Measurements from ENCODE around the gene ATG13. TPM values are rescaled to one million over a fixed set of nuclear protein-coding genes. Genes with fewer than 3 reads are reported as not detected.
A peak's percentile ranks its signal among the peaks of the same experiment; 100 is the strongest.

Gene ATG13
- polyA plus RNA-seq, 1 of the 3 experiments (the other 2 are of a cell fraction) = 39.4 TPM

DNA sequence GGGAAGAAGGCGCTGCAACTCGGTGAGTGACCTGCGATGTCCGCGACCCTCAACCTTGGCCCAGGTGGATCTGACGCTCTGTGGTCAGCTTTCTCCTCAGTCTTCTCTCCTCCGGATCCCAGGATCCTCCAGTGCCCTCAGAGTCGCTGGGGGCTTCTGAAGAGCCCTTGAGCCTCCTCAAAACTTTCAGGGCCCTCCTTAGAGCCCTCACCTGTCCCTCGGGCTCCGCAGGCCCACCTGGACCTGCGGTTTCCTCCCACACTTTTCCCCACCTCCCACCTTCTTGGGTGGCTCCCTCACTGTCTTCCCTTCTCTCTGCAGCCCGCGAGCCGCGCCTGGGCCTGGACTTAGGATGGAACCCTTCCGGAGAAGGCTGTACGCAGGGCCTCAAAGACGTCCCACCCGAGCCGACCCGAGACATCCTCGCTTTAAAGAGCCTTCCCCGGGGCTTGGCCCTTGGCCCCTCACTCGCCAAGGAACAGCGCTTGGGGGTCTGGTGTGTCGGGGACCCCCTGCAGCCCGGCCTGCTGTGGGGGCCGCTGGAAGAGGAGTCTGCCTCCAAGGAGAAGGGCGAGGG lies 83.8 kb downstream of the ATG13 start:
- POLR2A ChIA-PET = interaction anchor here (0.6 to 0.9 kb wide), 4 partner anchors 11 to 775 kb away, joined by 3 to 8 read pairs (median 3); partner anchors contain the start of gene AMBRA1
- H2AFZ ChIP-seq (ENCODE audit: low read depth) = peak overlapping the region; percentile 94
- peaks cover 7% of the 10 kb centered on the region for H3F3A ChIP-seq (replicated peaks; ENCODE audit: insufficient read depth)
- peak overlapping the region; percentile 87 to 96 for H3K4me3 ChIP-seq (ENCODE audit: low read depth in 2 of 2, low read length in 1 of 2)
- H3K27ac ChIP-seq (ENCODE audit: low read depth in 2 of 2, low read length in 1 of 2) = peak overlapping the region; percentile 97 to 98
- H3K9me3 ChIP-seq = no peaks in the 10 kb centered on the region
- peak overlapping the region; percentile 97 for H3K4me2 ChIP-seq
- WGBS (ENCODE audit: low lambda C conversion rate) = under 1% methylated on average over 27 of the region's 29 CpGs
- H3K27me3 ChIP-seq (ENCODE audit: insufficient read depth) = no peaks in the 10 kb centered on the region
- CTCF ChIA-PET = interaction anchor here (1.1 kb wide), 2 partner anchors 11 to 30 kb away, joined by 3 to 4 read pairs; no protein-coding TSS in a partner anchor
- peaks cover 21 to 24% of the 10 kb centered on the region in 2 experiments; a peak in 3 of 4 replicates for H3K4me1 ChIP-seq (ENCODE audit: control insufficient read depth in 1 of 2, insufficient read depth in 2 of 2, low read depth in 1 of 2, low read length in 1 of 2)
- no peak for DNase-seq
- no peaks in the 10 kb centered on the region for H3K9me2 ChIP-seq
- TF ChIP-seq GABPA (IDR thresholded peaks at IDR 0.05; ENCODE audit: low read depth) (no peak), MEF2A (IDR thresholded peaks at IDR 0.05; ENCODE audit: borderline replicate concordance, low read depth) (no peak), ELF1 (IDR thresholded peaks at IDR 0.05) (no peak), NFIC (IDR thresholded peaks at IDR 0.05; ENCODE audit: borderline replicate concordance) (no peak), FOSL2 (IDR thresholded peaks at IDR 0.05; ENCODE audit: borderline replicate concordance, low read depth) (no peak), FOXM1 (IDR thresholded peaks at IDR 0.05; ENCODE audit: low read depth) (no peak), RXRA (IDR thresholded peaks at IDR 0.05; ENCODE audit: borderline replicate concordance, low read depth) (no peak), SMC3 (IDR thresholded peaks at IDR 0.05; ENCODE audit: low read depth, low read length) (no peak)
- TF ChIP-seq, protein P1, sequence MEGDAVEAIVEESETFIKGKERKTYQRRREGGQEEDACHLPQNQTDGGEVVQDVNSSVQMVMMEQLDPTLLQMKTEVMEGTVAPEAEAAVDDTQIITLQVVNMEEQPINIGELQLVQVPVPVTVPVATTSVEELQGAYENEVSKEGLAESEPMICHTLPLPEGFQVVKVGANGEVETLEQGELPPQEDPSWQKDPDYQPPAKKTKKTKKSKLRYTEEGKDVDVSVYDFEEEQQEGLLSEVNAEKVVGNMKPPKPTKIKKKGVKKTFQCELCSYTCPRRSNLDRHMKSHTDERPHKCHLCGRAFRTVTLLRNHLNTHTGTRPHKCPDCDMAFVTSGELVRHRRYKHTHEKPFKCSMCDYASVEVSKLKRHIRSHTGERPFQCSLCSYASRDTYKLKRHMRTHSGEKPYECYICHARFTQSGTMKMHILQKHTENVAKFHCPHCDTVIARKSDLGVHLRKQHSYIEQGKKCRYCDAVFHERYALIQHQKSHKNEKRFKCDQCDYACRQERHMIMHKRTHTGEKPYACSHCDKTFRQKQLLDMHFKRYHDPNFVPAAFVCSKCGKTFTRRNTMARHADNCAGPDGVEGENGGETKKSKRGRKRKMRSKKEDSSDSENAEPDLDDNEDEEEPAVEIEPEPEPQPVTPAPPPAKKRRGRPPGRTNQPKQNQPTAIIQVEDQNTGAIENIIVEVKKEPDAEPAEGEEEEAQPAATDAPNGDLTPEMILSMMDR (IDR thresholded peaks at IDR 0.05) = no peak
- TF ChIP-seq, protein P2, sequence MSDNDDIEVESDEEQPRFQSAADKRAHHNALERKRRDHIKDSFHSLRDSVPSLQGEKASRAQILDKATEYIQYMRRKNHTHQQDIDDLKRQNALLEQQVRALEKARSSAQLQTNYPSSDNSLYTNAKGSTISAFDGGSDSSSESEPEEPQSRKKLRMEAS (IDR thresholded peaks at IDR 0.05; ENCODE audit: low read depth) = no peak
- peaks cover 34 to 41% of the 10 kb centered on the region in 2 experiments for H3K36me3 ChIP-seq (replicated peaks in 1 of 2; ENCODE audit: control insufficient read depth in 1 of 2, insufficient read depth in 2 of 2, low read length in 1 of 2)
- peaks cover 5% of the 10 kb centered on the region; the same call in 1 of the 2 replicates for H4K20me1 ChIP-seq (ENCODE audit: insufficient read depth)
- peaks cover 67% of the 10 kb centered on the region for H3K79me2 ChIP-seq (ENCODE audit: insufficient read depth)
- peak overlapping the region; percentile 98 for H3K9ac ChIP-seq

DNA sequence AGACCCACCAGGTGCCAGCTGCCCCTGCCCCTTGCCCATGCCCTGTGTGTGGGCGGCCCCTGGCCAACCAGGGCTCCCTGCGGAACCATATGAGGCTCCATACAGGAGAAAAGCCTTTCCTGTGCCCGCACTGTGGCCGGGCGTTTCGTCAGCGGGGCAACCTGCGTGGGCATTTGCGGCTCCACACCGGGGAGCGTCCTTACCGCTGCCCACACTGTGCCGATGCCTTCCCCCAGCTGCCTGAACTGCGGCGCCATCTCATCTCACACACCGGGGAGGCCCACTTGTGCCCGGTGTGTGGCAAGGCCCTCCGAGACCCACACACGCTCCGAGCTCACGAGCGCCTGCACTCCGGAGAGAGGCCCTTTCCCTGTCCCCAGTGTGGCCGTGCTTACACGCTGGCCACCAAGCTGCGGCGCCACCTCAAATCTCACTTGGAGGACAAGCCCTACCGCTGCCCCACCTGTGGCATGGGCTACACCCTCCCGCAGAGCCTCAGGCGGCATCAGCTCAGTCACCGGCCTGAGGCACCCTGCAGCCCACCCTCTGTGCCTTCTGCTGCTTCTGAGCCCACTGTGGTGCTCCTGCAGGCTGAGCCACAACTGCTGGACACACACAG lies 87.8 kb downstream of the ATG13 start:
- ChIA-PET CTCF (no interaction called here), POLR2A (no interaction called here)
- H3K27ac ChIP-seq (ENCODE audit: low read depth in 2 of 2, low read length in 1 of 2) = no peak overlapping the region
- no peak overlapping the region for H3K4me3 ChIP-seq (ENCODE audit: low read depth in 2 of 2, low read length in 1 of 2)
- DNase-seq = no peak
- H3K9ac ChIP-seq = no peak overlapping the region
- no peak overlapping the region for H2AFZ ChIP-seq (ENCODE audit: low read depth)
- peaks cover 30 to 43% of the 10 kb centered on the region in 2 experiments for H3K36me3 ChIP-seq (replicated peaks in 1 of 2; ENCODE audit: control insufficient read depth in 1 of 2, insufficient read depth in 2 of 2, low read length in 1 of 2)
- H3K27me3 ChIP-seq (ENCODE audit: insufficient read depth) = no peaks in the 10 kb centered on the region
- no peak overlapping the region for H3K4me2 ChIP-seq
- H3K9me3 ChIP-seq = no peaks in the 10 kb centered on the region
- H3K4me1 ChIP-seq (ENCODE audit: control insufficient read depth in 1 of 2, insufficient read depth in 2 of 2, low read depth in 1 of 2, low read length in 1 of 2) = peaks cover 0 to 11% of the 10 kb centered on the region in 2 experiments; a peak in 2 of 4 replicates
- H4K20me1 ChIP-seq (ENCODE audit: insufficient read depth) = no peaks in the 10 kb centered on the region
- no peaks in the 10 kb centered on the region for H3K9me2 ChIP-seq
- peaks cover 29% of the 10 kb centered on the region for H3K79me2 ChIP-seq (ENCODE audit: insufficient read depth)
- WGBS (ENCODE audit: low lambda C conversion rate) = 98% methylated on average over 15 of the region's 31 CpGs
- H3F3A ChIP-seq (replicated peaks; ENCODE audit: insufficient read depth) = peaks cover 10% of the 10 kb centered on the region
- TF ChIP-seq FOXJ3 (CRISPR knock-in tag; IDR thresholded peaks at IDR 0.05) (no peak), FOSL2 (IDR thresholded peaks at IDR 0.05; ENCODE audit: borderline replicate concordance, low read depth) (no peak), RFX5 (IDR thresholded peaks at IDR 0.05; ENCODE audit: low read length) (no peak), EZH2phosphoT487 (IDR thresholded peaks at IDR 0.05; ENCODE audit: borderline replicate concordance, low read depth) (no peak), EP300 (IDR thresholded peaks at IDR 0.05; ENCODE audit: borderline replicate concordance in 1 of 2, low read depth in 1 of 2, low read length in 1 of 2) (no peak), POLR2AphosphoS5 (IDR thresholded peaks at IDR 0.05; ENCODE audit: low read depth, low read length) (no peak), RAD21 (IDR thresholded peaks at IDR 0.05; ENCODE audit: low read length) (no peak)
- TF ChIP-seq, protein P3, sequence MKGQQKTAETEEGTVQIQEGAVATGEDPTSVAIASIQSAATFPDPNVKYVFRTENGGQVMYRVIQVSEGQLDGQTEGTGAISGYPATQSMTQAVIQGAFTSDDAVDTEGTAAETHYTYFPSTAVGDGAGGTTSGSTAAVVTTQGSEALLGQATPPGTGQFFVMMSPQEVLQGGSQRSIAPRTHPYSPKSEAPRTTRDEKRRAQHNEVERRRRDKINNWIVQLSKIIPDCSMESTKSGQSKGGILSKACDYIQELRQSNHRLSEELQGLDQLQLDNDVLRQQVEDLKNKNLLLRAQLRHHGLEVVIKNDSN (IDR thresholded peaks at IDR 0.05; ENCODE audit: borderline replicate concordance, low read depth) = no peak
- TF ChIP-seq, protein P2 (IDR thresholded peaks at IDR 0.05; ENCODE audit: low read depth) = no peak
- TF ChIP-seq, protein P4, sequence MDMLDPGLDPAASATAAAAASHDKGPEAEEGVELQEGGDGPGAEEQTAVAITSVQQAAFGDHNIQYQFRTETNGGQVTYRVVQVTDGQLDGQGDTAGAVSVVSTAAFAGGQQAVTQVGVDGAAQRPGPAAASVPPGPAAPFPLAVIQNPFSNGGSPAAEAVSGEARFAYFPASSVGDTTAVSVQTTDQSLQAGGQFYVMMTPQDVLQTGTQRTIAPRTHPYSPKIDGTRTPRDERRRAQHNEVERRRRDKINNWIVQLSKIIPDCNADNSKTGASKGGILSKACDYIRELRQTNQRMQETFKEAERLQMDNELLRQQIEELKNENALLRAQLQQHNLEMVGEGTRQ (IDR thresholded peaks at IDR 0.05; ENCODE audit: borderline replicate concordance, low read depth, low read length) = no peak
- TF ChIP-seq, protein P5, sequence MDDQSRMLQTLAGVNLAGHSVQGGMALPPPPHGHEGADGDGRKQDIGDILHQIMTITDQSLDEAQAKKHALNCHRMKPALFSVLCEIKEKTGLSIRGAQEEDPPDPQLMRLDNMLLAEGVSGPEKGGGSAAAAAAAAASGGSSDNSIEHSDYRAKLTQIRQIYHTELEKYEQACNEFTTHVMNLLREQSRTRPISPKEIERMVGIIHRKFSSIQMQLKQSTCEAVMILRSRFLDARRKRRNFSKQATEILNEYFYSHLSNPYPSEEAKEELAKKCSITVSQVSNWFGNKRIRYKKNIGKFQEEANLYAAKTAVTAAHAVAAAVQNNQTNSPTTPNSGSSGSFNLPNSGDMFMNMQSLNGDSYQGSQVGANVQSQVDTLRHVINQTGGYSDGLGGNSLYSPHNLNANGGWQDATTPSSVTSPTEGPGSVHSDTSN (IDR thresholded peaks at IDR 0.05) = no peak

Measured in SK-N-SH (cell line).